ENCODE measurements around the gene DAPK2. TPM values are rescaled to one million over a fixed set of nuclear protein-coding genes. Genes with fewer than 3 reads are reported as not detected.

Gene DAPK2
- total and polyA plus RNA-seq, 2 of the 13 experiments (the other 11 are each of a cell fraction or from before 2014, with no cell fraction given): 0.33 to 0.63 TPM

- TF ChIP-seq THAP7 (CRISPR knock-in tag; IDR thresholded peaks at IDR 0.05): no peak
- TF ChIP-seq ZNF749 (CRISPR knock-in tag; IDR thresholded peaks at IDR 0.05; ENCODE audit: borderline replicate concordance): no peak
- TF ChIP-seq MLXIP (CRISPR knock-in tag; IDR thresholded peaks at IDR 0.05; ENCODE audit: borderline replicate concordance): no peak
- TF ChIP-seq ZNF256 (CRISPR knock-in tag; conservative IDR thresholded peaks at IDR 0.05): no peak
- no peak for TF ChIP-seq ZNF720 (CRISPR knock-in tag; IDR thresholded peaks at IDR 0.05)
- TF ChIP-seq GABPB1 (CRISPR knock-in tag; IDR thresholded peaks at IDR 0.05): peak; percentile 89
- TF ChIP-seq BRD4 (CRISPR knock-in tag; IDR thresholded peaks at IDR 0.05): 0 out of 2 replicates have a peak, but pooled peaks have one; percentile 59
- TF ChIP-seq BHLHE40 (IDR thresholded peaks at IDR 0.05; ENCODE audit: low read length): no peak
- TF ChIP-seq ZNF333 (CRISPR knock-in tag; IDR thresholded peaks at IDR 0.05; ENCODE audit: borderline replicate concordance): no peak
- peak; percentile 42; the same call in 1 of the 2 replicates for TF ChIP-seq ZNF788 (CRISPR knock-in tag; IDR thresholded peaks at IDR 0.05; ENCODE audit: borderline replicate concordance)
- no peak for TF ChIP-seq ZNF737 (CRISPR knock-in tag; IDR thresholded peaks at IDR 0.05; ENCODE audit: borderline replicate concordance)
- no peak for TF ChIP-seq HMGA1 (CRISPR knock-in tag; conservative IDR thresholded peaks at IDR 0.05)
- peak; percentile 31; the same call in 1 of the 2 replicates for TF ChIP-seq ZHX1 (CRISPR knock-in tag; IDR thresholded peaks at IDR 0.05; ENCODE audit: low read depth)
- peak; percentile 40 for TF ChIP-seq XRCC5 (optimal IDR thresholded peaks at IDR 0.05; ENCODE audit: low read length)
- TF ChIP-seq FOXP1 (IDR thresholded peaks at IDR 0.05): no peak
- no peak for TF ChIP-seq FOXP1 (CRISPR knock-in tag; IDR thresholded peaks at IDR 0.05)
- TF ChIP-seq ZNF768 (CRISPR knock-in tag; IDR thresholded peaks at IDR 0.05): peak; percentile 89
- TF ChIP-seq RAD51 (IDR thresholded peaks at IDR 0.05; ENCODE audit: borderline replicate concordance): no peak
- TF ChIP-seq DZIP1 (CRISPR knock-in tag; IDR thresholded peaks at IDR 0.05): no peak
- TF ChIP-seq GPN1 (CRISPR knock-in tag; IDR thresholded peaks at IDR 0.05; ENCODE audit: borderline replicate concordance): no peak
- TF ChIP-seq ZNF567 (CRISPR knock-in tag; IDR thresholded peaks at IDR 0.05; ENCODE audit: borderline replicate concordance): peak; percentile 60; the same call in 1 of the 2 replicates
These were observed 47.5 kb upstream of the DAPK2 start, which contains the start of gene CIAO2A (continued) for GRCh38 chr15:64093627-64094417.

All from HepG2 (cell line).